Stimulated activated naive CD8-positive, alpha-beta T cell treated with anti-CD3 and anti-CD28 coated beads, Interleukin-15, Interleukin-2, amounts not matched to agents 100 U/mL and 50 U/mL, for 24 hours (primary cell): Measurements from ENCODE around the gene CIBAR2.
"Not testable (repeated sequence)": the region's sequence is repeated elsewhere in the genome, so short reads cannot be mapped to it uniquely, and the experiment has no call there.

Experiments used
- ATAC-seq: fragments of 150-1000 bp; cut with Tn5 transposase; one replicate; pipeline ENCODE4 v1.10.0; 2021
- DNase-seq: peaks from one replicate; pipeline ENCODE4 v3.0.0; 2021

The CIBAR2 gene

DNA sequence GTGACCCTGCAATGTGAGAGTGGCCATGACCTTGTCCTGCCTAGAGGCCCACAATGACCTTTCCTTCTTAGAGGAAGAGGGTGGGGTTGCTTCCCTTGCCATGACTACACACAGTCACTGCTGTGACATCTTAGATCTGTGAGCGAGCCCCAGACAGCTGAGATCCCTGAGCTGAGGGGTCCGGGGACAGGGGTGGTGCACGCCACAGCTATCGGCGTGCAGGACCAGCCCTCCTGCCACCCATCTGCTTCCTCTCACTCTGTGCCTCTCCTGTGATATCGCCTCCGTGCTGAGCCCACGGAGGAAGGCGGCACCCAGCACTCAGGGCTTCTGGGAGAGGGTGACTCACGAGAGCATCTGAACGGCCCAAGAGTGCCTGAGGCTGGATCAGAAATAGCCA lies 49.4 kb downstream of the CIBAR2 start:
- no peak for DNase-seq

DNA sequence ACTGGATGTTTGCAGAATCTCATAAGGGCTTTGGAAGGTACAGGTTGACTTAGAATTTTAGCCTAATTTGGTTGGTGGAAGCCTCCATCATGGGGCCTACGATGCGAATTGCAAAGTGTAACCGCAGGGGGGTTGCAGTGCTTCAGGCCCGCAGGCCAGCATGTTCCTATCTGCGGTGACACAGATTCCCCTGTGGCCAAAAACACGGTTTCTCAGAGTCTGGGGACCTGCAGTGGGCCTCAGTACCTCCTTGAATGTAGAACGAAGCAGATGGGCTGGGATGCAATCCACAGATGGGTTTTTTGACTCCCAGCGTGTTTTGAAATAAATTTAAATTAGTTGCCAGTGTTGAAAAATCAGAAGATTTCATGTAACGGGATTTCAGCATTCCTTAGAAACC lies 49.9 kb downstream of the CIBAR2 start:
- no peak for ATAC-seq
- no peak for DNase-seq

More for the DNA sequence above, 49.4 kb downstream of the CIBAR2 start:
- ATAC-seq = no peak

DNA sequence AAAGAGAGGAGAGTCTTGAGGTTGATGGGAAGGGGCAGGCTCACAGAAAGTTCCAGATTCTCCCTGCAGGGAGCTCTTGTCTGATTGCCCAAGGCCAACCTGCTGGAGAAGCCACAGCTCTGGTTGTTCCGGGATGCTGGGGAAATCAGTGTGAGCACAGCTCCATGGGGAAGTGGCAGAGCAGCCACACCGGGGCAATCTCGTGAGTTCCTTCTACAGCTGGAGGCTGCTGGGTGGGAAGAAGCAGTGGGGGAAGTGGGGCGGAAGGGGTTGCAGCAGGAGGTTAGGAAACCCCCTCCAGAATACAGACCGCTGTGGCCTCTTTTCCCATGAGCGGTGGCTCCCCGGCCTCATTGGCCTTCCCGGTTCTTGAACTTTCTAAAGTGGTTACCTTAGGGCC lies 50.7 kb downstream of the CIBAR2 start:
- no peak for DNase-seq
- ATAC-seq = peak; percentile 51

DNA sequence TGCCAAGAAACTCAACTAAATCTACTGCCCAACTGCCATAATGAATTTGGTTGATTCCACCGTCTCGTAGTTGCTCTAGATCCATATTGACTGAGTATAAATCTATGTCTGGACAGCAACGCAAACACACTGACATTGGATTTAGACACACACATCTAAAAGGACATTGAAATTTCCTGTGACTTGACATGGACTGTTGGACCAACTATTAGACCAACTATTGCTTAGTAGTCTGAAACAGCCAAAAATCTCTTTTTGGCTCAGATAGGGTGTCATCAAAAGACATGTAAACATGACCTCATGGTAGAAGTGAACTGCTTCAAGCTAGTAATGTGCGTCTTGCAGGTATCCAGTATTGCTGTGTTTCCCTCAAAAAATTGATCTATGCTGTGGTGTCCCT lies 53.4 kb downstream of the CIBAR2 start:
- no peak for ATAC-seq
- no peak for DNase-seq

DNA sequence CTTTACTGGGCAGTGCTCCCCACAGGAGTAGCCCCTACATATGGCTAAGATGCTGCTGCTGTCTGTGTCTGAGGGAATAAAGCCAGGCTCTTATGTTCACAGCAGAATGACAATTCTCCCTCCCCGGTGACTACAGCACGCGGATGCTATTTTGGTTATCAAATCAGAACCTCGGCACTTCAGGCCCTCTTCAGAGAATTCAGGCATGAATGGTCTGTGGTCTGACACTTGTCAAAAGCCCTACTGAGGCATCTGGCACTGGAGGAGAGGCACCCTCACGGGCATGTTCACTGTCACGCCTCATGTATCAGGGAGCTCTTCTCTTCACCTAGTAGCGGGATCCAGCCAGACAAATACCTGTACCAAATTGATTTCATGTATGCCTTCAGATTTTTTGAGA lies 54.3 kb downstream of the CIBAR2 start:
- DNase-seq (no peak), ATAC-seq (no peak)

DNA sequence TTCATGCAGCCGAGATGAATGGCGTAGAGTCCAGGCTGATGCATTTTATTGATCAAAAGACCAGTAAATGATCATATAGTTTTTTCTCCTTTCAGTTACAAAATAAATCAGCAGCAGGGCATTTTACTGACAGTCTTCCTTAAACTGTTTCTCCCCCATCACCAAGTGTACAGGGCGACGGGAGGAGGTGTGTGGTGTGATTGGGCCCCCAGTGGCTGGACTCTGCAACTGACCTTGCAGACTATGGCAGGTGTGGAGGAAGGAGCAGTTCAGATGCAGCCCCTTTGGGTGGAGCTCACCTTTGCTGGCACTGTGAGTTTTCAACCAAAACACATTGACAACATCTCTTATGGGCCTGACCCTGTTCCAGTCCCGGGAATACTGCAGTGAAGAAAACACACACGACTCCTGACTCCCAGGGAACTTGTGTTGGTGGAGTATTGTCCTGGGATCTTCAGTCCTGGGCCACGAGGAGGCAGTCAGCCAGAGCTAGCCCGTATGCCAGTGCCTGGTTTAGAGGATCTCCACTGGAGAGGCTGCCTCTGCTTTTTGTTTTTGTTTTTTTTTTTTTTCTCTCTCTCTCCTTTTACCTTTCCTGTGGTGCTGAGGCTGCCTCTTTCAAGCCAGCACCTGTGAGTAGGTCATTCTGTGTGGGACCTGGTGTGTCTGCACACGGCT lies 54.9 kb downstream of the CIBAR2 start:
- no peak for ATAC-seq
- DNase-seq = no peak

DNA sequence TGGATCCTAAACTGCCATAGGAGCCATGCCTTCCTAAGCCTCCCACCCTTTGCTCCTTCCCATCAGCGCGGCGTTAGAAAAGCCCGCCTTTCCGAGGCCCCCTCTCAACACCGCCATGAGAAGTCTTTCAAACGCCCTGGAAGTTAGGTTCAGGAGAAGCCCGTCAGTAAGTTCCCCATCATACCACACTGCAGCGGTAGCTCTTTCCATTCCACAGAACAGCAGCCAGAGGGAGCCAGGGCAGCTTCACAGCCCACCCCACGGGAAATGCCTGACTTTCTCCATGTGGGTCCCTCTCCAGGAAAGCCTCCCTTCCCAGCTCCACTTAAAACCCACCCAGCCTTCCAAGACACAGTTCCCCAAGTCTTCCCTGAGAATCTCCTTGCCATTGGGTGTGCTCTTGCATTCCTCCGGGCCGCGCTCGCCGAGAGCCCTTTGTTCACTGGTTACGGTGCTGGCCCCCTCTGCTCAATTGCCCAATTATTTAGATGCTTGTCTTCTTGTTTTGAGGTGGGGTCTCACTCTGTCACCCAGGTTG lies 56.0 kb downstream of the CIBAR2 start:
- ATAC-seq (no peak), DNase-seq (peak; percentile 14)

DNA sequence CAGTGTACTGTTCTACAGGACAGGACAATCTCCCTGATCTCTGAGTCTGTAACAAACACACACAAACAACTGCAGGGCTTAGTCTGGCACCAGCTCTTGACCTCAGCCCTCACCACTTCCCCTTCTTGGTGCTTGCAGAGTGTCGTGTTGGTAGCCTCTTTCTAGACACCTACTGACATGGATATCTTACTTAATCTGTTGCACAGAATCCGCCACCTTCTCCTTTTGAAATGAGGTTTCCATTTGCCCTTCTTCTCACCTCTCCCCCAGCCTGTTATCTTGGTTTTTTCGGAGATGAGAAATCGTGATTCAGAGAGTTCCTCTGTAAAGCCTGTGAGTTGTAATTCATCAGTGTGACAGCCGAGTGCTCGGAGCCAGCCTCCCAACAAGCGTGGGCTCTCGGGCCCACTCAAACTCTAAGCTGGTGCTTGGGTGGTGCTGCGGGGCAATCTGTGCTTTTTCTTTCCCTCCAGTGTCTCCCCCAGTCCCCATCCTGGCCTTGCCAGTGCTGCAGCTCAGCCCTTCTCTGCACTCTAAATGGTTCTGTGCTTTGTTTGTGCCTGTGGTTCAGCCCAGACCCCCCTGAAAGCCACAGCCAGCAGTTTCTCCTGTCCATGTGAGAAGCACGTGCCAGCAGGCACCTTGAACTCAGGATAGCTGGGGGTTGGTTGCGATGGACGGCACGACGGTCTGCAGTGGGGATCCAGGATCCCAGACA lies 56.6 kb downstream of the CIBAR2 start:
- DNase-seq (peak; percentile 66), ATAC-seq (peak; percentile 93)

DNA sequence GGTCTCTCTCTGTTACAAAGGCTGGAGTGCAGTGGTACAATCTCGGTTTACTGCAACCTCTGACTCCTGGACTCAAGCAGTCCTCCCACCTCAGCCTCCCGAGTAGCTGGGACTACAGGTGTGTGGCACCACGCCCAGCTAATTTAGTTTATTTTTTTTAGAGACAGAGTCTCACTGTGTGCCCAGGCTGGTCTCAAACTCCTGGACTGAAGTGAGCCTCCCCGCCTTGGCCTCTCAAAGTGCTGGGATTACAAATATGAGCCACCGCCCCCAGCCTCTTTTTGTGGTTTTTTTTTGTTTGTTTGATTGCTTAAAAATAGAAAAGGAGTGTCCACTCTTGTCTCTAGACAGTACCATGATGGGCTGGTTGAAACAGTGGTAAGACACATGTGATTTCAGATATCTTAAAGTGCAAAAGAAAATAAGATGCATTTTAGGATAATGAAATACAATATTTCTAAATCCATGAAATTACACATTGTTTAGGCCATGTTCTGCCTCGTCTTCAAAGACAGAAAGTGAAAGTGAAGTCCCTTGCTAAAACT lies 57.3 kb downstream of the CIBAR2 start:
- ATAC-seq = no peak
- DNase-seq = no peak

DNA sequence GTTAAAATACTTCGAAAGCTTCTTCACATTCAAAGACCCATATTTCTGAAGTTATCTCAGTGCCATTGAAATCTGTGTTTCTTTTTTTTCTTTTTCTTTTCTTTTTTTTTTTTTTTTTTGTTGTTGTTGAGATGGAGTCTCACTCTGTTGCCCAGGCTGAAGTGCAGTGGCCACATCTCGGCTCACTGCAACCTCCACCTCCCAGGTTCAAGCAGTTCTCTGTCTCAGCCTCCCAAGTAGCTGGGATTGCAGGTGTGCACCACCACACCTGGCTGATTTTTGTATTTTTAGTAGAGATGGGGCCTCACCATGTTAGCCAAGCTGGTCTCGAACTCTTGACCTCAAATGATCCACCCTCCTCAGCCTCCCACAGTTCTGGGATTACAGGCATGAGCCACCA lies 58.0 kb downstream of the CIBAR2 start:
- not testable (repeated sequence) for DNase-seq, ATAC-seq

DNA sequence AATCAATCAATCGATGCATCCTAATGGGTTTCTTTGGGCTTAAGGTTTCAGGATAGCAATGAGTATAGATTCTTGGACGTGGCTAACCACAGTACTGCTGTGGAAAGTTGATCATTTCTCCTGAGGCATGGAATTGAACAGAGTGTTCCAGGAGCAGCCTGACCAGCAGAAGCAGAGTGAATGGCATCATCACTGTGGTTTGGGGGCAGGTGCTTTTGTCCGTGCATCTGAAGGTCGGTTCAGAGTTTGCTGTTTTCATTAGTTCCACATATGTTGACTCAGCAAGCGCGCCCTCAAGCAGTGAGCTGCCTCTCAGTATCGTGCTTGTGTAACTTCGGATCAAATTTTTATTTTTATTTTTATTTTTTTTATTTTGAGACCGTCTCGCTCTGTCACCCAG lies 59.7 kb downstream of the CIBAR2 start:
- DNase-seq (no peak), ATAC-seq (no peak)

DNA sequence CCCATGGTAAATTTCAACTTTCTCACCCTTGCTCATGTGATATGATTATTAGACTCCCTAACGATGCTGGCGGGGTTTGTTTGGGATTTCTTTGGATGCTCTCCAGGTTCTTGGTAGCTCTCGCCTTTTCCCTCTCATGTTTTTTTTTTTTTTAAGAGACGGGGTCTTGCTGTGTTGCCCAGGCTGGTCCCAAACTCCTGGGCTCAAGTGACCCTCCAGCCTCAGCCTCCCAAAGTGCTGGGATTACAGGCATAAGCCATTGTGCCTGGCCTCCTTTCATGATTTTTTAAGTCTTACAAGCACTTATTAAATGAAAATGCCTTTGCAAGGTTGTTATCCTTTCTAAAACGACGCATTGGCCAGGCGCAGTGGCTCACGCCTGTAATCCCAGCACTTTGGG lies 60.6 kb downstream of the CIBAR2 start:
- no peak for DNase-seq
- no peak for ATAC-seq

DNA sequence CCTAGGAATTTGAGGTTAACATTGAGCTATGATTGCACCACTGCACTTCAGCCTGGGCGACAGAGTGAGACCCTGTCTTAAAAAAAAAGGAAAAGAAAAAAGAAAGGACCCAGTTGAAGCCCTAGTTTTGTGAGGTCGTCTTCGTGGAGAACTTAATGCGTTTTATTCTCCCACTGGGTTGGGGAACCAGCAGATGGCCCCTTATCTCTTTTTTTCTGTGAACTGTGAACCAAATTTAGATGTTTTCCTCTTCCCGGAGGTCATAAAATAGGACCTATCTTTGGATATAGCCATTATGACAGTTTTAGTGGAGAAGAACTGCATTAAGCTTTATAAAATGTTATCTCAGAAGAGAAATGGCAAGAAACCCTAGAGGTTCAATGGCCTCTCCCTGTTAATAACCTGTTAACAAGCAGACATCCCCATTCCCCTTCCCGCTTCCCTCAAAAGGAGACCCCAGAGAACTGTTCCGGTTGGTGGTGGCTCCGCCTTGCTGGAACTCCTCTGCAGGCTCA lies 61.1 kb downstream of the CIBAR2 start:
- no peak for DNase-seq
- no peak for ATAC-seq

DNA sequence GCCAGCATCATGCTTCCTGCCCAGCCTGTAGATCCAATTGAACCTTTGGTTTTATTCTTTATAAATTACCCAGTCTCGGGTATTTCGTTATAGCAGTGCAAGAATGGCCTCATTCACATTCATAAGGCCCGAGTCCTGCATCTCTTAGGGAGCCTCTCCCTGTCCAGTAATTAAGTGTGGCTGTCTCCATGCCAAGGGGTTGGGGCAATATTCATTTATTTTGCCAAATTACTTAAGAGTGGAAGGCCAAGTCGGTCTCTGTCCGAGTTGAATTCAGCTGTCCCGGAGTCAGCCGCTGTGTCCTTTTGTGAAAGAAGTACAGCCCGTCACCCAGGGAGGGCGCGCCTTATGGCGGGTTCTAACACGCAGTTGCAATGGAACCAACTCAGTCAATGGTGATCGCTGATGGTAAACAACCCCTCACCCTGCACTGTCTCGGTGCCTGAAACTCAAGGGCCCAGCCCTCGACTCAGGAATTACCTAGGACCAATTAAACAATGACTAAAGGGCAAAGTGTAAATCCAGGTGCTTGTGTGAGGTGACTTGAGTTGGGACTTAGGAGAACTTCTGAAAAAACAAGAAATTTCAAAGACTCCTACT lies 62.5 kb downstream of the CIBAR2 start:
- ATAC-seq = no peak

DNA sequence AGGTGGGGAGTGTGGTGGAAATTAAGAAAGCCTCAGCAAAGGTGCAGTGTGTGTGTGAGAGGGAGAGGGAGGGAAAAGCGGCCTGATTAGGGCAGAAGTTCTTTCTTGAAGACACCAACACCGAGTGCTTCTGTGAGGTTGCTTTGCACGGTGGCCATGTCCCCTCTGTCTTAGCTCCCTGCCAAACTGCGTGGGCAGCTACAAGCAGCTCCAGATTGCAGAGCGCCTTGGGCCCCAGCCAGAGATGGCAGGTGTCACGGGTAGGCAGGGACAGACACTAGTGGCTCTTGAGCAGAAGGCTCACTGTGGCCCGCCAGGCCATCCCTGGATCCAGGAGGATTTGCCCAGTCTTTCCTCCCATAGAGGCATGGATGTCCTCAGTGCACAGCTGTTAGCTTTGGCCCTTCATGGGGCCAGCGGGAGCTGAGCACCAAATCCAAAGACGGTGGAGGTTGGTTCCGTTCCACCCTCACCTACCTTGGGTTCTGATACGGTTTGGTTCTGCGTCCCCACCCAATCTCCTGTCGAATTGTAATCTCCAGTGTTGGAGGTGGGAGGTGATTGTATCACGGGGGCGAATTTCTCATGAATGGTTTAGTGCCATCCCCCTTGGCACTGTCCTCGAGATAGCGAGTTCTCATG lies 63.2 kb downstream of the CIBAR2 start:
- no peak for ATAC-seq
- DNase-seq = no peak

More for the DNA sequence above, 62.5 kb downstream of the CIBAR2 start:
- DNase-seq = no peak
